Dermis microvascular lymphatic vessel endothelial cell (primary cell): Measurements from ENCODE around the gene HLA-DQB1. TPM values are rescaled to one million over a fixed set of nuclear protein-coding genes. Genes with fewer than 3 reads are reported as not detected.

Experiments used
- DNase-seq, 2 donors: peaks; one replicate each; pipeline versions ENCODE4 v3.0.0 to v3.0.0-alpha.2; 2010; ENCODE audit warnings: low read depth in 2 of 2
- total RNA-seq: library from RNA; depleted of rRNA; stranded (reverse); fragments of >200 nt; gene quantifications from 2 replicates; pipeline ENCODE4 v1.2.1, GENCODE V29; 2014

The HLA-DQB1 gene
- total RNA-seq, 1 donor from 2014 or later, result under 0.01 TPM

DNA sequence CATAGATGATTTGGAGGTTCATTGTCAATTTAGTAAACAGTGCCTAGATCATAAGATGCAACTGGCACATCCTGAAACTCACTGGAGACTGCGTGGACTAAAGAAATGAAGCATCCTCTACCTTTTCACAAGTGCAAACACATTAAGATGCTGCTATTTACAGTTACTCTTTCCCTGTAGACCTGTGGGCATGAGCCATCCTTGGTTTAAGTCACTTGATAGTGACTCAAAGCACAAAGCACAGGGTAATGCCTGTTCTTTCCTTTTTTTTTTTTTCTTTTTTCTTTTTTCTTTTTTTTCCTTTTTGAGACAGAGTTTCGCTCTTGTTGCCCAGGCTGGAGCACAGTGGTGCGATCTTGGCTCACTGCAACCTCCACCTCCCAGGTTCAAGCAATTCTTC lies 39.2 kb downstream of the HLA-DQB1 start:
- no peak for DNase-seq

DNA sequence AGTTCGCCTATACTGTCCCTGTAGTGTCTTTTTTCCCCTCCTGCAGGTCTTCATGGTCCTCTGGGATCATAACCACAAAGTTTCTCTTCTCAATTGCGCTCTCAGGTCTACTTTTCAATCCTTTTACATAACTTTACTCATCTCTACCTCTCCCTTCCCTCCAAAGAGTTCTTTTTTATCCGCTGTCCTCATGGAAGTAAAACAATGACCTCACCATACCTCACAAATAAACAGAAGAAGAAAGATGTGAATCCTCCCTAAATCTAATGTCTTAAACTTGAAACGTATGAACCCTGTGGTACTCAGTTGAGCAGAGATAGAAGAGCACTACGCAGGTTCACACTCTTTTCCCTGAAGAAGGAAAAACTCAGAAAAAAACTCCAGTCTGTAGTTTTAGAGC lies 41.3 kb downstream of the HLA-DQB1 start:
- no peak for DNase-seq

DNA sequence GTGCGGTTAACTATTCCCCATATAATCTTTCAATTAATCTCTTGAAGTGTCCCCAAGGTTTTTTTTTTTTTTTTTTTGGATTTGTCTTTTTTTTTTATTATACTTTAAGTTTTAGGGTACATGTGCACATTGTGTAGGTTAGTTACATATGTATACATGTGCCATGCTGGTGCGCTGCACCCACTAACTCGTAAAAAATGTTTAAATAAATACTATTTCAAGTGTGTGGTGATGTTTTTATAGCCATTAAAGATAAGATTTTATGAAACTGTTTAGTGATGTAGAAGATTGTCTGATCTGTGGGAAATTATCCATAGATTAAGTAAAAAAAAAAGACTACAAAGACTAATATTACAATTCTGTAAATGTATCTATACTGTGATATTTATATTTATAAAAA lies 41.9 kb downstream of the HLA-DQB1 start:
- no peak for DNase-seq

DNA sequence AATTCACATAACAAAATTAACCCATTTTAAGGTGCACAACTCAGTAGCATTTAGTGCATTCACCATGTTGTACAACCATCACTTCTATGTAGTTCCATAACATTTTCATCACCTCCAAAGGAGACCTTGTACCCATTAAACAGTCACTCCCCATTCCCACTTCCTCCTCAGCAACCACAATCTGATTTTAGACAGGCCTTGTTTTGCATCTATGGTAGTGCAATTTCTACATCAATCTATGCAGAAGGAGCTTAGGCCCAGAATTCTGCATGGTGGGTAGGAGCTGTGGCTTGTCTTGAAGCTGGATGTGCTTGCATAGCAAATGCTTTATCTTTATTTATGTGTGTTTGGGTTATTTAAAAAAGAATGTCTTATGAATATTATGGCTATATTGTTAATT lies 42.8 kb downstream of the HLA-DQB1 start:
- DNase-seq, result no peak

DNA sequence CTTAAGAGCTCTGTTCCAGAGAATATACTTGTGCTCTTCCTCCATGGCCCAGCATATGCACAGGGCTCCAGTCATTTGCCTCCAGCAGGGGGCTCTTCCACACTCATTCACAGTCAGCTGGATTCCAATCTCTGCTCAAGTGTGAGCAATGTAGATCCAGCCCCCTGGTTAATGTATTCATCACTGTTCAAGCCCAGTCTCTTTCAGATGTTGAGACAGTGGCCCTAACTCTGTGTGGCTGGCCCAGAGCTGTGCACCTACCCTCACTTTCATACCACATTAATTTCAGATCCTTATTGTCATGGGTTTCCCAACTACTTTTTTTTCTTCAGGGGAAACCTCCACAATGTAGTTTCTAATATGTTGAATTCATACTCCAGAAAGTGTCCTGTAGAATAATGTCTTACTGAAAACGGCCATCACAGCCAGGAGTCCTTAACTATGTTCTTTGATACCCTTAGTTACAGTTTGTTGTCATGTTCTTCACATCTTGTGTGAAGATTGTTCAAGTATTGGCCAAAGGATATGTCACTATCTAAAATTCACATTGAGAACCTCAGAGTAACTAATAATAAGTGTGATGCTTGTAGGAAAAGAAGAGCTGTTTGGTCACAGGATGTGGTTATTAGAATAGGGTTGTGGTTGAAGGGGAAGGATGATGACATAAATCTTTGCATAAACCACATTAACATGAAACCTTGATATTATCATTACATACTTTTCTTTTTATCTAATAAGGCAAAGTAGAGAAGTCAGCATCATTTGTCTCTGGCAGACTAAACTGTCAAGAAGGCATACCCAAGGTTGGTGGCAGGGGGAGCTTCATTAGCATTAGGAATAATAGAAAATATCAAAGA lies 43.7 kb downstream of the HLA-DQB1 start:
- peak; percentile 23 to 53 for DNase-seq

DNA sequence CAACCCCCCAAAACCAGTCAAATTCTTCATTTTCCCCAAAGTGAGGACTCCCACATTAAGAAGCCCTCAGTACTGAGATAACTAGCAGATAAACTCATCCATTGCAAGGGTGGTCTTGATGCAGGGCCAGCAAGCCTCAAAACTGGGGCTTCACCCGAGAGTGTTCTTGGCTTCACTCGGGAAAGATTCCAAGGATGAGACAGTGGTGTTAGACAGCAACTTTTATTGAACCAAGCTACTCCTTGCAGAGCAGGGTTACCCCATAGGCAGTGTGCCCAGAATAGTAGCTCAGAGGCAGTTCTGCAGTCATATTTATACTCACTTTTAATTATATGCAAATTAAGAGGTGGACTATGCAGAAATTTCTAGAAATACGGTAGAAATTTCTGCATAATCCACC lies 45.1 kb downstream of the HLA-DQB1 start:
- no peak for DNase-seq

DNA sequence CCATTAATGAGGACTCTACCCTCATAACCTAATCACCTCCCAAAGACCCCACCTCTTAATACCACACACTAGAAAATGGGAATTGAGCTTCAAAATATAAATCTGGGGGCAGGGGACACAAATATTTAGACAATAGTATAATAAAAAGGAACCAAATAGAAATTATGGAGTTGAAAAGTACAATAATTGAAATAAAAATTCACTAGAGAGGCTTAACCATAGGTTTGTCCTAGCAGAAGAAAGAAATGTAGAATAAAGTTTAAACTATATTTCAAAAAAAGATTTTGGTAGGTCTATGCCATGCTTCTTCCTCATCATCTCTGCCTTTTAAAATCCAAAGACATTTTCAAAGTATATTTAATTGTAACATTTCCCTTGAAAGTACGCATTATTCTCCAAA lies 48.7 kb downstream of the HLA-DQB1 start:
- no peak for DNase-seq

DNA sequence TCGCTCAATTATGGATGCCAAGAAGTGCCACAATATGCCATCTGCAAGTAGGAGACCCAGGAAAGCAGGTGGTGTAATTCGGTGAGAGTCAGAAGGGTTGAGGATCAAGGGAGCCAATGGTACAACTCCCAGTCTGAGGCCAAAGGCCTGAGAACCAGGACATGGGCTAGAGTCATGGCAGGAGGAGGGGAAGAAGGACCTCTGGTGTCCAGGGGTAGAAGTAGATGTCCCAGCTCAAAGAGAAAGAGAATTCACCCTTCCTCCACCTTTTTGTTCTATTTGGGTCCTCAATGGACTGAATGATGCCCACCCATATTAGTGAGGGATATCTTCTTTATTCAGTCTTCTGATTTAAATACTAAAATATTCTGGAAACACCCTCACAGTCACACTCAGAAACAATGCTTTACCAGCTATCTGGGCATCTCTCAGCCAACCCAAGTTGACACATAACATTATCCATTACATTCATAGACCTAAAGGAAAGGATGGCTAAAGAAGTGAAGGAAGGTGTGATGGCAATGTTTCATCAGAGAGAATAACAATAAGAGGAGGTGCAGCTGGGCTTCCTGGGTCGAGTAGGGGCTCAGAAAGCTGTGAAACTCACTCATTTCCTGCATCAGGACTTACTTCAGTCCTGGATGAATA lies 50.4 kb downstream of the HLA-DQB1 start:
- no peak for DNase-seq

DNA sequence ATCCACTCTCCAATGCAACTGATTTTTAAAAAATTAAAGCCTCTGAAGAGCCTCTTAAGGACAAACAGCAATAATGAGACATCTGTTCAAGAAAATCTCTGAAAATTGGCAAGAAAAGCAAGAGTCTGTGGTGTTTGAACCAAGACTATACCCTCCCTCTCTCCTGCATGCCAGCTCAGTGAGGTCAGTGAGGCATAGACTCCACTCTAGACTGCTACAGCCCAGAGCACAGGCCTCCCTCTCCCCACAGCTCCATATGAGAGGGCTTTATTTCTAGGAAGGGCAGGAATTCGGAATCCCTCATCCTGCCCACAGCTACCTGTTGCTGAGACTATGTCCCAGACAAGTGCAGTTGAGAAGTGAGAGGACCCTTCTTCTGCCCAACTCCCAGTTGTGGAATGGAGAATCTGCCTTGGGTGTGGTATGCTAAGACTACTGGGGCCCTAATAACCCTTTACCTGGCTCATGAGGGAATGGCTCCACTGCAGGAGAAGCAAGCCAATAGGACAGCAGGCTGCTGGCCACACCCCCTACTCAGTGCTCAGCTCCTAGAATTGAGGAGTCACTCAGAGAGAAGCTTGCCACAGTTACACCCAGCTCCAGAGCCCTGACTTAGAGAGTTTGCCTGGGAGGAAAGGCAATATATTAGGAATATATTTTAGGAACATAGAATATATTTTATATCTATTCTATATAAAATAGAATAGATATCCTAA lies 51.9 kb downstream of the HLA-DQB1 start:
- DNase-seq, result no peak

DNA sequence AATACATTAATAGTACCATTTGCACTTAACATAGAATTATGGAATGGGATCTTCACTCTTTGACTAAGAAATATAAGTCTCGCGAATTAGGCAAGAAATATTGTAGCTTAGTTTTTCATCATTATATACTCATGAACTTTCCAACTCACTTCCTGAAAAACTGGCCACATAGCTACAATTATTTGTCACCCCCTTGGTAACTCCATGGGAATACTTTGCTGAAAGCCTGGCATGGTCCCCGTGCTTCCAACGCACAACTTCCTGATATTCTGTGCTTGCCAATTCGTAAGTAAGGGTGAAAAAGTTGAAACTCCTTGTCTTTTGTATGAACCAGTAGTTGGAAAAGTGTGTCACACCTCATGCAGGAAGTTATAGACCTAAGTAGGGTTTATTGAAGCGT lies 53.0 kb downstream of the HLA-DQB1 start:
- DNase-seq, result peak; percentile 5 to 21

DNA sequence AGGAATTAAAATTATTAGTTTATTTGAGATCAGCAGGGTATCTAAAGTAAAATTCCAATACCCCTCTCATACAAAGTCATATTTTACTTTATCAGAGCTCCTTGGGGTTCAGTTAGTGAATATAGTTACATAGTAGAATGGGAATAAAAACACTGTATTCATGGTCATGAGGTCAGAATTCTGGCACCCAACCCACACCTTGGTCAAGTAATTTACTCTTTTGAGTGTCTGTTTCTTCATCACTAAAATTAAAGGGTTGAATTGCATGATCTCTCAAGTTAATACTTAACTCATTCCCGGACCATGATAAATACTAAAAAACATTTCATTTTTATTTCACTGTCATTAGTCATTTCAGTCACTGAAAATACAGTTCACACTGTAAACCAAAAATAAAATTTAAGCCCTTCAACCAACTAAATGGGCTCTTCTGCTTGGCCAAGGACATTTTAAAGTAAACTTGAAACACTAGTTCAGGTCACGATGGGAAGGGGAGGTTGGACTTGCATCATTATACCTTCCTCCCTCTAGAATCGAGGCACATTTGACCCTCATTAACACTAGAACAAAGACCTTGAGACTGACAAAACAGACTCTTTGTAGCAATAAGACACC lies 55.7 kb downstream of the HLA-DQB1 start:
- no peak for DNase-seq

DNA sequence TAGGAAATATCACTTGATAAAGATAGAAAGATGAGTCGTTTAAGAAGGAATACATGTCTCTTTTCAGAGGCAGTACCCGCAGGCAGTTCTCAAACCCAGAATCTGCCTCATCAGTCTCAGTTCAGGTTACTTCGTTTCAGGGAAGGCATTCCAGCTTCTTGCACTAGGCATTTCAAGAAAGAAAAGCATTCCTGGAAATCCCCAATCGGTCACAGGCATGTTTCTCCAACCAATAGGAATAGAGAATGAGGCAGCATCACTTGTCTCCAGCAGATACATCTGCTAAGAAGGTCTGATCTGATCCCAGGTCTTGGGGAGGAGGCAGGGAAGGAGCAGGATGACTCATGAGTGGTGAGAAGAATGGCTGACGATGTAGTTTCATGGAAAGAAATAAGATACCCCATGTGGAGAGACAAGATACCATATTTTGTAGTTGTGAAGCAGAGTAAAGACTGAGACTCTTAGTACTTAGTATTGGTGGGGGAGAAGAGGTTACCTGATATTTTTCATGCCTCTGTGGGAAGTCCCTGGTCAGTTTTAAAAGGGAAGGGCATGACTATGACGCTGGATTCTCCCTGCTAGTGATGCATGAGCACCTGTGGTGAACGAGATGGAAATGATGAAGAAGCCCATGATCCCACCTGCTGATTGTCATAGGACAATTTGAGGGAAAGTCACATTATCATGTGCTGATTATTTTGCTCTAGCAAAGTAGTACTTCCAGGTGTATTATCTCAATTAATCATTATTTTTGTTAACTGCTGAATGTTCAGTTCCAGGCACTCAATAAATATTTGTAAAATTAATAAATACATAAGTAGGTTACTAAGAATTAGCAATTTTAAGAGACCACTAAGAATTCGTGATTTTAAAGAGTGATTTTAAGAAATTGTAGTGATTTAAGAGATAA lies 56.5 kb downstream of the HLA-DQB1 start:
- peak; percentile 47 to 91 for DNase-seq

Other genes starting within 250 kb of the HLA-DQB1 start
- gene HLA-DRA, start 226.8 kb downstream of the HLA-DQB1 start, total RNA-seq, result under 0.01 TPM in 1 of 2 replicates, not detected in the other
- 0.13 and 0.26 TPM in 2 replicates for gene HLA-DRB5, start 136.4 kb downstream of the HLA-DQB1 start, total RNA-seq
- gene HLA-DRB1, start 76.8 kb downstream of the HLA-DQB1 start, total RNA-seq, result 0.76 and 2.1 TPM in 2 replicates
- not detected in 2 replicates for gene HLA-DQA1, start 29.3 kb downstream of the HLA-DQB1 start, total RNA-seq
- not detected in 2 replicates for gene HLA-DQA2, start 74.7 kb upstream of the HLA-DQB1 start, total RNA-seq
- not detected in 2 replicates for gene HLA-DQB2, start 96.9 kb upstream of the HLA-DQB1 start, total RNA-seq
- gene HLA-DOB, start 150.3 kb upstream of the HLA-DQB1 start, total RNA-seq, result under 0.01 and 0.13 TPM in 2 replicates
- gene TAP2, start 172.1 kb upstream of the HLA-DQB1 start, total RNA-seq, result 26.7 and 27.5 TPM in 2 replicates
- 57.3 and 64.9 TPM in 2 replicates for gene PSMB8, start 177.4 kb upstream of the HLA-DQB1 start, total RNA-seq
- gene TAP1, start 187.0 kb upstream of the HLA-DQB1 start, total RNA-seq, result 30.7 and 40.7 TPM in 2 replicates
- 23.6 and 27.3 TPM in 2 replicates for gene PSMB9, start 187.5 kb upstream of the HLA-DQB1 start, total RNA-seq